Keratinocyte (primary cell): ENCODE data around the gene GPBAR1. TPM values are rescaled to one million over a fixed set of nuclear protein-coding genes. Genes with fewer than 3 reads are reported as not detected.

Experiments
- DNase-seq: peaks from one replicate; pipeline ENCODE4 v3.0.0-alpha.2; 2011; ENCODE audit warnings: low read depth, missing footprints, low spot score
- FAIRE-seq: peaks from 2 replicates; lab custom pipeline; 2011; peaks lifted over from hg19 to GRCh38; lab: Jason Lieb, UNC
- H2AFZ ChIP-seq: 2 replicates; pipeline ENCODE4 v1.6.0; 2012; ENCODE audit warnings: low read length, control low read depth, inconsistent platforms; ENCODE audit not compliant: control insufficient read depth
- H3K27ac ChIP-seq: 2 replicates; pipeline ENCODE4 v1.5.1; 2011; ENCODE audit warnings: low read length; ENCODE audit not compliant: control insufficient read depth, insufficient read depth
- H3K27me3 ChIP-seq: 3 replicates; pipeline ENCODE4 v1.6.0; 2011; ENCODE audit warnings: low read length; ENCODE audit not compliant: control insufficient read depth, insufficient read depth; ENCODE audit errors: extremely low read depth
- H3K36me3 ChIP-seq, 2 experiments: 2 replicates in 1 of 2; 3 replicates in 1 of 2; pipeline ENCODE4 v1.5.1; 2011; ENCODE audit warnings: low read length in 2 of 2, mild to moderate bottlenecking in 1 of 2; ENCODE audit not compliant: control insufficient read depth in 2 of 2, insufficient read depth in 2 of 2; ENCODE audit errors: extremely low read depth in 1 of 2
- H3K4me1 ChIP-seq: 3 replicates; pipeline ENCODE4 v1.5.1; 2011; ENCODE audit warnings: low read length; ENCODE audit not compliant: control insufficient read depth, insufficient read depth; ENCODE audit errors: extremely low read depth
- H3K4me2 ChIP-seq: 3 replicates; pipeline ENCODE4 v1.6.0; 2011; ENCODE audit warnings: low read depth, low read length; ENCODE audit not compliant: control insufficient read depth, insufficient read depth; ENCODE audit errors: extremely low read depth
- H3K4me3 ChIP-seq, 3 experiments: fragments of 200-600 bp in 1 of 3; sonication (generic) in 1 of 3; 2 replicates in 2 of 3; 3 replicates in 1 of 3; pipeline ENCODE4 v1.5.1; 2011 to 2016; ENCODE audit warnings: low read length in 3 of 3, mild to moderate bottlenecking in 3 of 3, control low read depth in 2 of 3, inconsistent platforms in 1 of 3, low read depth in 1 of 3, mixed read lengths in 1 of 3, mixed run types in 1 of 3, moderate library complexity in 1 of 3; ENCODE audit not compliant: control insufficient read depth in 2 of 3, insufficient read depth in 2 of 3; ENCODE audit errors: extremely low read depth in 1 of 3
- H3K79me2 ChIP-seq: 2 replicates; pipeline ENCODE4 v1.6.0; 2012; ENCODE audit warnings: low read length; ENCODE audit not compliant: control insufficient read depth, insufficient read depth
- H3K9ac ChIP-seq: 3 replicates; pipeline ENCODE4 v1.6.0; 2011; ENCODE audit warnings: low read length; ENCODE audit not compliant: control insufficient read depth, insufficient read depth; ENCODE audit errors: extremely low read depth
- H3K9me1 ChIP-seq: 3 replicates; pipeline ENCODE4 v1.6.0; 2011; ENCODE audit warnings: low read length; ENCODE audit not compliant: control insufficient read depth, insufficient read depth; ENCODE audit errors: extremely low read depth
- H3K9me3 ChIP-seq: 2 replicates; pipeline ENCODE4 v1.5.1; 2012; ENCODE audit warnings: low read depth, low read length; ENCODE audit not compliant: control insufficient read depth
- H4K20me1 ChIP-seq: 3 replicates; pipeline ENCODE4 v1.6.0; 2011; ENCODE audit warnings: low read length; ENCODE audit not compliant: control insufficient read depth, insufficient read depth; ENCODE audit errors: extremely low read depth
- CTCF ChIP-seq, 3 experiments: IDR thresholded peaks in 1 of 3; conservative IDR thresholded peaks in 1 of 3; optimal IDR thresholded peaks in 1 of 3; 2 replicates in 2 of 3; 3 replicates in 1 of 3; pipeline versions ENCODE3 to v1.5.1; 2011; ENCODE audit warnings: low read length in 3 of 3, mild to moderate bottlenecking in 3 of 3, moderate library complexity in 2 of 3, control low read depth in 1 of 3, inconsistent platforms in 1 of 3; ENCODE audit not compliant: insufficient read depth in 2 of 3; ENCODE audit errors: extremely low read depth in 1 of 3
- EZH2 ChIP-seq: IDR thresholded peaks from one replicate; pipeline ENCODE4 v1.6.1; 2012; ENCODE audit warnings: inconsistent platforms, mild to moderate bottlenecking, low read length, moderate library complexity
- dilution Hi-C: fragments of 300-500 bp; cut with MboI; formaldehyde crosslinking; loops from one replicate; pipeline ENCODE4 v1.7.0; 2020; ENCODE audit warnings: low sequenced_read_pairs; ENCODE audit not compliant: extremely low pct_ligation_motif_present
- polyA plus RNA-seq, 5 experiments: library from polyadenylated mRNA; depleted of rRNA in 3 of 5; stranded (reverse) in 3 of 5; stranded (forward) in 1 of 5; unstranded in 1 of 5; fragments of >200 nt; gene quantifications; 1 replicate in 1 of 5; 2 replicates in 3 of 5; 3 replicates in 1 of 5; pipeline versions ENCODE4 v1.2.1 to v1.2.3, GENCODE V29; 2011 to 2012; ENCODE audit warnings: missing spikeins in 2 of 5, low read depth in 1 of 5, low replicate concordance in 1 of 5

GPBAR1 gene
- polyA plus RNA-seq, 1 donor (not counting 4 experiments of a cell fraction or from before 2014, with no cell fraction given), result 0.12 TPM

GRCh38 chr2:218312267-218312756 is 51.5 kb downstream of the GPBAR1 start:
- Histone ChIP-seq H3K27me3 (no peaks in the 10 kb centered on the region), H3K4me2 (no peak overlapping the region), H3K4me3 (no peak overlapping the region), H3K9me3 (no peaks in the 10 kb centered on the region), H3K27ac (no peak overlapping the region), H4K20me1 (no peaks in the 10 kb centered on the region), H3K79me2 (no peaks in the 10 kb centered on the region), H3K36me3 (no peaks in the 10 kb centered on the region), H3K4me1 (peaks cover 8% of the 10 kb centered on the region), H3K9ac (no peak overlapping the region), H2AFZ (no peak overlapping the region), H3K9me1 (peaks cover 6% of the 10 kb centered on the region)
- TF ChIP-seq EZH2 (no peak), CTCF (optimal IDR thresholded peaks at IDR 0.05 in 1 of 3, IDR thresholded peaks at IDR 0.05 in 1 of 3, conservative IDR thresholded peaks at IDR 0.05 in 1 of 3; ENCODE audit: extremely low read depth in 1 of 3, insufficient read depth in 2 of 3, low read length in 3 of 3) (no peak)
- dilution Hi-C loops, result no loop called here
- FAIRE-seq, result no peak
- no peak for DNase-seq

DNA sequence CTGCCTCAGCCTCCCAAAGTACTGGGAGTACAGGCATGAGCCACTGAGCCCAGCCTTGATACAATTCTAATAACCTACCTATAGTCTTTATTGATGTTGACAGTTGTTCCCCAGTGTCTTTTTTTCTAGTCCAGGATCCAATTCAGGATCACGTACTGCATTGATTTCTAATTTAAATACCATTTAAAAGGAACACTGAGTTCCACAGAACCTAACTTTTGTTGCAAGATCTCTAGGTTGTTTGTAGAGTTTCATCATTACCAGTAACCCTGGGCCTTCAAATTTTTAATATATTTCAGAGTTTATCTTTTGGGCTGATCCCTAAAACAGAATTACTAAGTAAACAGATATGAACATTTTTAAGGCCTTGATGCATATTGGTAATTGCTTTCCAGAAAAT is 52.5 kb downstream of the GPBAR1 start:
- DNase-seq (no peak), FAIRE-seq (no peak)
- Histone ChIP-seq H3K9me1 (peaks cover 6% of the 10 kb centered on the region), H2AFZ (no peak overlapping the region), H3K36me3 (no peaks in the 10 kb centered on the region), H3K9ac (no peak overlapping the region), H3K79me2 (no peaks in the 10 kb centered on the region), H3K4me1 (peaks cover 10% of the 10 kb centered on the region), H4K20me1 (no peaks in the 10 kb centered on the region), H3K27ac (no peak overlapping the region), H3K4me3 (no peak overlapping the region), H3K27me3 (no peaks in the 10 kb centered on the region), H3K4me2 (no peak overlapping the region), H3K9me3 (no peaks in the 10 kb centered on the region)
- dilution Hi-C loops, result no loop called here
- no peak for TF ChIP-seq EZH2
- no peak for TF ChIP-seq CTCF (optimal IDR thresholded peaks at IDR 0.05 in 1 of 3, IDR thresholded peaks at IDR 0.05 in 1 of 3, conservative IDR thresholded peaks at IDR 0.05 in 1 of 3; ENCODE audit: extremely low read depth in 1 of 3, insufficient read depth in 2 of 3, low read length in 3 of 3)

Other genes with a start within 250 kb of the GPBAR1 start
- gene RUFY4, start 191.8 kb upstream of the GPBAR1 start, polyA plus RNA-seq, result not detected in 3 replicates
- 1.4 to 2.9 TPM (median 1.5 TPM) in 3 replicates for gene CXCR2, start 135.0 kb upstream of the GPBAR1 start, polyA plus RNA-seq
- gene CXCR1, start 94.1 kb upstream of the GPBAR1 start, polyA plus RNA-seq, result 12.7 to 23.5 TPM (median 14.5 TPM) in 3 replicates
- gene ARPC2, start 43.8 kb upstream of the GPBAR1 start, polyA plus RNA-seq, result 945 to 1,145 TPM (median 1,121 TPM) in 3 replicates
- gene AAMP, start 9.1 kb downstream of the GPBAR1 start, polyA plus RNA-seq, result 76.3 to 94.3 TPM (median 78.4 TPM) in 3 replicates
- gene PNKD, start 9.5 kb downstream of the GPBAR1 start, polyA plus RNA-seq, result 21.8 to 36.2 TPM (median 22.8 TPM) in 3 replicates
- 609 to 905 TPM (median 751 TPM) in 3 replicates for gene TMBIM1, start 31.5 kb downstream of the GPBAR1 start, polyA plus RNA-seq
- not detected in 3 replicates for gene CATIP, start 95.8 kb downstream of the GPBAR1 start, polyA plus RNA-seq
- gene SLC11A1, start 121.3 kb downstream of the GPBAR1 start, polyA plus RNA-seq, result 0.46 to 1.2 TPM (median 0.70 TPM) in 3 replicates
- 38.7 to 47.1 TPM (median 46.4 TPM) in 3 replicates for gene CTDSP1, start 138.9 kb downstream of the GPBAR1 start, polyA plus RNA-seq
- not detected in 3 replicates for gene VIL1, start 158.1 kb downstream of the GPBAR1 start, polyA plus RNA-seq